ENCODE data around the gene PHYH.

Gene PHYH

GRCh38 chr10:13299437-13300287, at the start of gene PHYH:
TSS of gene PHYH (minus strand) at chr10:13300064. CDS start at chr10:13300042, 22 bp downstream.
- H3K4me1 ChIP-seq (ENCODE audit: control insufficient read depth, insufficient read depth, low read length): peaks cover 3% of the 10 kb centered on the region
- no peaks in the 10 kb centered on the region for H3K36me3 ChIP-seq (ENCODE audit: control insufficient read depth, insufficient read depth, low read length)
- peak within 1 kb of the TSS; percentile 29 for H3K9ac ChIP-seq (ENCODE audit: low read length)
- H3K4me3 ChIP-seq (ENCODE audit: low read length): peak within 1 kb of the TSS; percentile 66
- H3K27me3 ChIP-seq (ENCODE audit: control insufficient read depth, insufficient read depth, low read length): no peaks in the 10 kb centered on the region
- peak within 1 kb of the TSS; percentile 92 for H3K27ac ChIP-seq (ENCODE audit: low read depth, low read length)

- Histone ChIP-seq H3K27me3 (ENCODE audit: control insufficient read depth, insufficient read depth, low read length) (peaks cover 2% of the 10 kb centered on the region), H3K36me3 (ENCODE audit: control insufficient read depth, insufficient read depth, low read length) (no peaks in the 10 kb centered on the region), H3K4me3 (ENCODE audit: low read length) (peak within 1 kb of the TSS; percentile 89), H3K9ac (ENCODE audit: low read length) (peak within 1 kb of the TSS; percentile 80), H3K27ac (ENCODE audit: low read depth, low read length) (peak within 1 kb of the TSS; percentile 95), H3K4me1 (ENCODE audit: control insufficient read depth, insufficient read depth, low read length) (peaks cover 2% of the 10 kb centered on the region)
These were observed 48.6 kb upstream of the PHYH start, which contains the start of gene SEPHS1 for GRCh38 chr10:13348216-13349017. TSS of gene SEPHS1 (minus strand) at chr10:13348293. CDS start at chr10:13344950, 3,343 bp downstream.

GRCh38 chr10:13347500-13348156, 47.8 kb upstream of the PHYH start:
- Histone ChIP-seq H3K4me1 (ENCODE audit: control insufficient read depth, insufficient read depth, low read length) (peaks cover 2% of the 10 kb centered on the region), H3K9ac (ENCODE audit: low read length) (no peak overlapping the region), H3K27ac (ENCODE audit: low read depth, low read length) (peak overlapping the region; percentile 95), H3K4me3 (ENCODE audit: low read length) (peak overlapping the region; percentile 80), H3K27me3 (ENCODE audit: control insufficient read depth, insufficient read depth, low read length) (peaks cover 2% of the 10 kb centered on the region), H3K36me3 (ENCODE audit: control insufficient read depth, insufficient read depth, low read length) (no peaks in the 10 kb centered on the region)

- Histone ChIP-seq H3K9ac (ENCODE audit: low read length) (peak overlapping the region; percentile 80), H3K4me1 (ENCODE audit: control insufficient read depth, insufficient read depth, low read length) (peaks cover 2% of the 10 kb centered on the region), H3K27ac (ENCODE audit: low read depth, low read length) (peak overlapping the region; percentile 95), H3K4me3 (ENCODE audit: low read length) (peak overlapping the region; percentile 80), H3K27me3 (ENCODE audit: control insufficient read depth, insufficient read depth, low read length) (no peaks in the 10 kb centered on the region), H3K36me3 (ENCODE audit: control insufficient read depth, insufficient read depth, low read length) (no peaks in the 10 kb centered on the region)
These were observed 47.2 kb upstream of the PHYH start for GRCh38 chr10:13347043-13347499.

- Histone ChIP-seq H3K27ac (ENCODE audit: low read depth, low read length) (peak overlapping the region; percentile 95), H3K27me3 (ENCODE audit: control insufficient read depth, insufficient read depth, low read length) (no peaks in the 10 kb centered on the region), H3K9ac (ENCODE audit: low read length) (peak overlapping the region; percentile 80), H3K36me3 (ENCODE audit: control insufficient read depth, insufficient read depth, low read length) (no peaks in the 10 kb centered on the region), H3K4me1 (ENCODE audit: control insufficient read depth, insufficient read depth, low read length) (peaks cover 2% of the 10 kb centered on the region), H3K4me3 (ENCODE audit: low read length) (peak overlapping the region; percentile 80)
These were observed 46.6 kb upstream of the PHYH start for GRCh38 chr10:13346283-13347042.

GRCh38 chr10:13340626-13341376, 40.9 kb upstream of the PHYH start:
- Histone ChIP-seq H3K4me3 (ENCODE audit: low read length) (no peak overlapping the region), H3K4me1 (ENCODE audit: control insufficient read depth, insufficient read depth, low read length) (peaks cover 11% of the 10 kb centered on the region), H3K27me3 (ENCODE audit: control insufficient read depth, insufficient read depth, low read length) (no peaks in the 10 kb centered on the region), H3K27ac (ENCODE audit: low read depth, low read length) (no peak overlapping the region), H3K36me3 (ENCODE audit: control insufficient read depth, insufficient read depth, low read length) (no peaks in the 10 kb centered on the region), H3K9ac (ENCODE audit: low read length) (no peak overlapping the region)

- Histone ChIP-seq H3K36me3 (ENCODE audit: control insufficient read depth, insufficient read depth, low read length) (no peaks in the 10 kb centered on the region), H3K4me1 (ENCODE audit: control insufficient read depth, insufficient read depth, low read length) (peaks cover 11% of the 10 kb centered on the region), H3K27ac (ENCODE audit: low read depth, low read length) (no peak overlapping the region), H3K9ac (ENCODE audit: low read length) (no peak overlapping the region), H3K27me3 (ENCODE audit: control insufficient read depth, insufficient read depth, low read length) (no peaks in the 10 kb centered on the region), H3K4me3 (ENCODE audit: low read length) (no peak overlapping the region)
These were observed 40.2 kb upstream of the PHYH start for GRCh38 chr10:13340068-13340467.

- Histone ChIP-seq H3K27me3 (ENCODE audit: control insufficient read depth, insufficient read depth, low read length) (no peaks in the 10 kb centered on the region), H3K36me3 (ENCODE audit: control insufficient read depth, insufficient read depth, low read length) (peaks cover 3% of the 10 kb centered on the region), H3K27ac (ENCODE audit: low read depth, low read length) (no peak overlapping the region), H3K4me3 (ENCODE audit: low read length) (peak overlapping the region; percentile 31), H3K9ac (ENCODE audit: low read length) (no peak overlapping the region), H3K4me1 (ENCODE audit: control insufficient read depth, insufficient read depth, low read length) (peaks cover 11% of the 10 kb centered on the region)
These were observed 38.7 kb upstream of the PHYH start for GRCh38 chr10:13338390-13339110.

- Histone ChIP-seq H3K36me3 (ENCODE audit: control insufficient read depth, insufficient read depth, low read length) (peaks cover 3% of the 10 kb centered on the region), H3K4me3 (ENCODE audit: low read length) (peak overlapping the region; percentile 31), H3K27ac (ENCODE audit: low read depth, low read length) (no peak overlapping the region), H3K9ac (ENCODE audit: low read length) (no peak overlapping the region), H3K27me3 (ENCODE audit: control insufficient read depth, insufficient read depth, low read length) (no peaks in the 10 kb centered on the region), H3K4me1 (ENCODE audit: control insufficient read depth, insufficient read depth, low read length) (peaks cover 11% of the 10 kb centered on the region)
These were observed 37.9 kb upstream of the PHYH start for GRCh38 chr10:13337827-13338196.

GRCh38 chr10:13337128-13337826, 37.4 kb upstream of the PHYH start:
- H3K4me3 ChIP-seq (ENCODE audit: low read length): no peak overlapping the region
- peaks cover 11% of the 10 kb centered on the region for H3K4me1 ChIP-seq (ENCODE audit: control insufficient read depth, insufficient read depth, low read length)
- H3K27me3 ChIP-seq (ENCODE audit: control insufficient read depth, insufficient read depth, low read length): no peaks in the 10 kb centered on the region
- H3K36me3 ChIP-seq (ENCODE audit: control insufficient read depth, insufficient read depth, low read length): peaks cover 3% of the 10 kb centered on the region
- no peak overlapping the region for H3K27ac ChIP-seq (ENCODE audit: low read depth, low read length)
- H3K9ac ChIP-seq (ENCODE audit: low read length): no peak overlapping the region
